Muscle of arm (tissue), 12 donors: ENCODE measurements around the gene GGN. TPM values are rescaled to one million over a fixed set of nuclear protein-coding genes. Genes with fewer than 3 reads are reported as not detected.
A peak's percentile ranks its signal among the peaks of the same experiment; 100 is the strongest.
"Not testable (repeated sequence)": the region's sequence is repeated elsewhere in the genome, so short reads cannot be mapped to it uniquely, and the experiment has no call there.

Experiments used
- DNase-seq: peaks from one replicate; pipeline ENCODE4 v3.0.0-alpha.2; 2013
- polyA plus RNA-seq, 12 donors: library from polyadenylated mRNA; unstranded; fragments of 120-200 nt; gene quantifications; one replicate each; pipeline ENCODE4 v1.2.1, GENCODE V29; 2013; ENCODE audit not compliant: insufficient read length in 12 of 12

The GGN gene
- polyA plus RNA-seq, 12 donors = 0.25 to 0.38 (median 0.34) TPM; not detected in 6

DNA sequence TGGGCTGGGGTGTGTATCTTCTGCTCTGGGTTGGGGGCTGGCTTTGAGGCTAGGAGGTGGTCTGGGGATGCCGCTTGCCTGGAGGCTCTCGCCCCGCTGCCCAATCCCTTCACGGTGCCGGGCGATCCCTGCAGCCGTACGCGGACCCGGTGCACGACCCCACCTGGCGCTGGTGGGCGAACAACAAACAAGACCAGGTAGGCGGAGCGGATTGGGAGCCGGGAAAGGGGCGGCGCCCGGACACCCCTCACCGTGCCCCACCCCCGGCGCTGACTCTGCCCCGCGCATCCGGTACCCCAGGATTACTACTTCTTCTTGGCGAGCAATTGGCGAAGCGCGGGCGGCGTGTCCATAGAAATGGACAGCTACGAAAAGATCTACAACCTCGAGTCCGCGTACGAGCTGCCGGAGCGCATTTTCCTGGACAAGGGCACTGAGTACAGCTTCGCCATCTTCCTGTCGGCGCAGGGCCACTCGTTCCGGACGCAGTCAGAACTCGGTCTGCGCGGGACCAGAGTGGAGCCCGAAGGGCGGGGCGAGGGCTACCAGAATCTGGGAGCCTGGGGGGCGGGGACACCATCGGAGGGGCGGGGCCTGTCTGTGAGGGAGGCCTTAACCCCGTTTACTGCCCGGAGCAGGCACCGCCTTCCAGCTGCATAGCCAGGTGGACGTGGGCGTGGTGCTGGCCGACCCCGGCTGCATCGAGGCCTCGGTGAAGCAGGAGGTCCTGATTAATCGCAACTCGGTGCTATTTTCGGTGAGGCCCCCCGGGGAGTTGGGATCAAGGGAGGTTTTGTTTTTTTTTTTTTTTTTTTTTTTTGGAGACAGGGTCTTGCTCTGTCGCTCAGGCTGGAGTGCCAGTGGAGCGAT is 25.5 kb downstream of the GGN start:
- DNase-seq = peak; percentile 27

GRCh38 chr19:38361633-38362075 is 26.2 kb downstream of the GGN start:
- DNase-seq = peak; percentile 59

DNA sequence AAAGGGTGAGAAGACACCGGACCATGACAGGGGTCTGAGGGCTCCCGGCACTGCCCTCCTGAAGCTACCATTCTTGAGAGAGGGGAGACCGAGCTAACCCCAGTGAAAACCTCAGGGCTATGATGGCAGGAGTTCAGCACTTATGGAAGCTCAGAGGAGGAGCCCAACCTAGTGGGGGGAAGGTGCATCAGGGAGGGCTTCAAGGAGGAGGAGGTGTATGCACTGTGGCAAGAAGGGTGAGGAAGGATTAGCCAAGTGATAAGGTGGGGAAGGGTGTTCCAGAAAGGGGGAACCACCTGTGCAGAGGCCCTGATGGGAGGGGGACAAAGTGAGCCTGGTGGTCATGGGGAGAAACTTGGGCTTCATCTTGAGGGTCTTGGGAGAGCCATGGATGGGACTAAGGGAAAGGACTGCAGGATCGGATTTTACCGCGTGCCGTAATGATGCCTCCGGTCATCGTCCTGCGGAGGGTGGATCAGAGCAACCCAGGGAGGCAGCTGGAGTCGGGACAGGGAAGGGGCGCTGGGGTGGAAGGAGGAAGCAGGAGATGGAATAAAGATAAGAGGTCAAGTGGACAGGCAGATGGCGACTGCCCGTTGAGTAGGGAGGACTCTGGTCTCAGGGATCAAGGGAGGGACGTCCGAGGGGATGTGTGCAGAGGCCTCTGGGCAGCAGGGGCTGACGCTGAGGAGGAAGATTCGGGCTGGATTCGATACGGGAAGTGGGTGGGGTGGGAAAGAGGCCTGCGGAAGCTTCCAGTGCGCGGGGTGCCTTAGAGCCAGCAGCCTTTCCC is 26.8 kb downstream of the GGN start:
- DNase-seq = no peak

- DNase-seq = no peak
These were observed 27.5 kb downstream of the GGN start for GRCh38 chr19:38360351-38360750.

- no peak for DNase-seq
These were observed 28.4 kb downstream of the GGN start for GRCh38 chr19:38359242-38360021.

DNA sequence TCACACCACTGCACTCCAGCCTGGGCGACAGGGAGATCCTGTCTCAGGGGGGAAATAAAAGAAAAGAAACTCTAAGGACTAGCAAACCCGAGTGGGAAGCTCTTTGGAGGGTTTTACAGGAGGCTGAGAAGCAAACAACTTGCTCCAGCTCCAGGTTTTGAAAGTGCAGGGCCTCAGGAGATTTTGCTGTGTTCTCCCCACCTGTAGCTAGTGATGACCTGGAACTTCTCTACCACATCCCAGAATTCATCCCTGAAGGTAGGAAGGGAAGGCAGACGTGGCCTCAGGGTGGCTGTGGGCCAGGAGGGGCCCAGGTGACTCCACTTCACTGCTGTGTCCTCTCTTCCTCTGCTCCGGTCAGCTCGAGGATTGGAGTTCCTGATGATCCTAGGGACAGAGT is 29.8 kb downstream of the GGN start:
- DNase-seq = no peak

- no peak for DNase-seq
These were observed 31.8 kb downstream of the GGN start for GRCh38 chr19:38355728-38356725.

- DNase-seq = no peak
These were observed 35.2 kb downstream of the GGN start for GRCh38 chr19:38352611-38353010.

GRCh38 chr19:38351865-38352395 is 35.9 kb downstream of the GGN start:
- no peak for DNase-seq

GRCh38 chr19:38350883-38351282 is 37.0 kb downstream of the GGN start:
- no peak for DNase-seq

DNA sequence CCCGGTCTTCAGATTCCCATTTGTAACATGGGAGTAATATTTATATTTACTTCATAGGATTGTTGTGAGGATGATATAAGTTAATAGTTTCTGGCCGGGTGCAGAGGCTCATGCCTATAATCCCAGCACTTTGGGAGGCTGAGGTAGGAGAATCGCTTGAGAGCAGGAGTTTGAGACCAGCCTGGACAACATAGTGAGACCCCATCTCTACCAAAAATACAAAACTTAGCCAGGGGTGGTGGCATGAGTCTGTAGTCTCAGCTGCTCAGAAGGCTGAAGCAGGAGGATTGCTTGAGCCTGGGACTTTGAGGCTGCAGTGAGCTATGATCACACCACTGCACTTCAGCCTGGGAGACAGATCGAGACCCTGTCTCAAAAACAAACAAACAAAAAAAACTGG is 41.0 kb downstream of the GGN start:
- DNase-seq = no peak

GRCh38 chr19:38340927-38341326 is 46.9 kb downstream of the GGN start:
- DNase-seq = no peak

DNA sequence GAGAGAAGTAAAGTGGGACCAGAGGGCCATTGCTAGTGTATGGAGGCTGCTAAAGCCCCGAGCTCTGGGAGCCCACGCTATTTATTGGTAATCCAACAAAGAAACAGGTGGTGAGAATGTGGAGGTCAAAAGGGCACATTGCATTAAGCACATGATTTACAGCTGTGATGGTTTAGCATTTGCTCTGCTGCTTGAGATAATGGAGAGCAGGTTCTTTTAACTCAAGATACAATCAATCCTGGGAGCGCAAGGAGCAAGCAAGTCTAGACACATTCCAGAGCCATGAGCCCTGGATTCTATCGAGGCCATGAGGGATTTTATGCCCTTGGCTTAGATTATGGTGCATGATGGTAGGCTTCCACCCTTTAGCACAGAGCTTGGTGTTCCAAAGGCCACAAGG is 48.8 kb downstream of the GGN start:
- not testable (repeated sequence) for DNase-seq

DNA sequence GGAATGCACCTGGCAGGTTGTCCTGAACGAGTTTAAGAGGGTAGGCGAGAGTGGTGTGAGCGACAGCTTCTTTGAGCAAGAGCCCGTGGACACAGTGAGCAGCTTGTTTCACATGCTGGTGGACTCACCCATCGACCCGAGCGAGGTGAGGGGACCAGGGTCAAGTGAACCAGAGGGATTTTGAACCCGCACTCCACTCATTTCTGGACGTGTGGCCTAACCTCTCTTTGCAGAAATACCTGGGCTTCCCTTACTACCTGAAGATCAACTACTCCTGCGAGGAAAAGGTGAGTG is 50.5 kb downstream of the GGN start:
- no peak for DNase-seq

GRCh38 chr19:38336638-38337359 is 51.0 kb downstream of the GGN start:
- DNase-seq = peak; percentile 85

- peak; percentile 95 for DNase-seq
These were observed 51.7 kb downstream of the GGN start for GRCh38 chr19:38335949-38336637.
